Memory B cell (primary cell): ENCODE measurements around the gene SOX13.
"Not testable (repeated sequence)": the region's sequence is repeated elsewhere in the genome, so short reads cannot be mapped to it uniquely, and the experiment has no call there.

Source experiments
- ATAC-seq: fragments of 150-1000 bp; cut with Tn5 transposase; 2 replicates; pipeline ENCODE4 v1.10.0; 2021; ENCODE audit warnings: low read depth, mild to moderate bottlenecking, moderate library complexity
- DNase-seq, 2 donors: peaks; one replicate each; pipeline ENCODE4 v3.0.0; 2022; ENCODE audit warnings: low spot score in 2 of 2
- H3K27ac Mint-ChIP-seq: one replicate; pipeline ENCODE4 v1.8.0; 2022; ENCODE audit warnings: mild to moderate bottlenecking, moderate library complexity, mixed read lengths
- H3K27me3 Mint-ChIP-seq: one replicate; pipeline ENCODE4 v1.8.0; 2022; ENCODE audit warnings: mixed read lengths
- H3K36me3 Mint-ChIP-seq: one replicate; pipeline ENCODE4 v1.8.0; 2022; ENCODE audit warnings: mild to moderate bottlenecking, mixed read lengths
- H3K4me1 Mint-ChIP-seq: one replicate; pipeline ENCODE4 v1.8.0; 2022; ENCODE audit warnings: mixed read lengths
- H3K4me3 Mint-ChIP-seq: one replicate; pipeline ENCODE4 v1.8.0; 2022; ENCODE audit warnings: mild to moderate bottlenecking, moderate library complexity, mixed read lengths
- H3K9me3 Mint-ChIP-seq: one replicate; pipeline ENCODE4 v1.8.0; 2022; ENCODE audit warnings: mixed read lengths

The SOX13 gene

GRCh38 chr1:204045430-204045829 is 27.5 kb upstream of the SOX13 start:
- no peaks in the 10 kb centered on the region for H3K36me3 Mint-ChIP-seq
- H3K9me3 Mint-ChIP-seq = no peaks in the 10 kb centered on the region
- peaks cover 10% of the 10 kb centered on the region for H3K27me3 Mint-ChIP-seq
- ATAC-seq (no peak), DNase-seq (no peak)
- no peak overlapping the region for H3K27ac Mint-ChIP-seq
- no peak overlapping the region for H3K4me3 Mint-ChIP-seq
- no peaks in the 10 kb centered on the region for H3K4me1 Mint-ChIP-seq

- no peak for DNase-seq
- H3K27ac Mint-ChIP-seq = no peak overlapping the region
- no peaks in the 10 kb centered on the region for H3K9me3 Mint-ChIP-seq
- no peak for ATAC-seq
- no peak overlapping the region for H3K4me3 Mint-ChIP-seq
- no peaks in the 10 kb centered on the region for H3K36me3 Mint-ChIP-seq
- no peaks in the 10 kb centered on the region for H3K4me1 Mint-ChIP-seq
- H3K27me3 Mint-ChIP-seq = peaks cover 9% of the 10 kb centered on the region
Measured at GRCh38 chr1:204046346-204046745, 26.6 kb upstream of the SOX13 start.

GRCh38 chr1:204048796-204049195 is 24.1 kb upstream of the SOX13 start:
- not testable (repeated sequence) for H3K4me1 Mint-ChIP-seq

GRCh38 chr1:204051258-204051657 is 21.7 kb upstream of the SOX13 start:
- peaks cover 3% of the 10 kb centered on the region for H3K27me3 Mint-ChIP-seq
- no peaks in the 10 kb centered on the region for H3K4me1 Mint-ChIP-seq
- DNase-seq (no peak), ATAC-seq (no peak)
- no peak overlapping the region for H3K27ac Mint-ChIP-seq
- no peak overlapping the region for H3K4me3 Mint-ChIP-seq
- no peaks in the 10 kb centered on the region for H3K9me3 Mint-ChIP-seq
- no peaks in the 10 kb centered on the region for H3K36me3 Mint-ChIP-seq

More at GRCh38 chr1:204048796-204049195, 24.1 kb upstream of the SOX13 start:
- H3K27ac Mint-ChIP-seq, H3K9me3 Mint-ChIP-seq, H3K27me3 Mint-ChIP-seq, DNase-seq, H3K36me3 Mint-ChIP-seq, ATAC-seq, H3K4me3 Mint-ChIP-seq: not testable (repeated sequence)

GRCh38 chr1:204051718-204052117 is 21.2 kb upstream of the SOX13 start:
- Mint-ChIP-seq H3K27me3 (peaks cover 3% of the 10 kb centered on the region), H3K9me3 (no peaks in the 10 kb centered on the region), H3K36me3 (no peaks in the 10 kb centered on the region), H3K27ac (no peak overlapping the region), H3K4me1 (no peaks in the 10 kb centered on the region), H3K4me3 (no peak overlapping the region)
- no peak for DNase-seq
- ATAC-seq = no peak

GRCh38 chr1:204053893-204054292 is 19.0 kb upstream of the SOX13 start:
- Mint-ChIP-seq H3K36me3 (no peaks in the 10 kb centered on the region), H3K27ac (no peak overlapping the region), H3K9me3 (no peaks in the 10 kb centered on the region), H3K27me3 (peaks cover 7% of the 10 kb centered on the region), H3K4me1 (no peaks in the 10 kb centered on the region), H3K4me3 (no peak overlapping the region)
- no peak for DNase-seq
- ATAC-seq = no peak

GRCh38 chr1:204059970-204060369 is 12.9 kb upstream of the SOX13 start:
- Mint-ChIP-seq H3K4me1 (no peaks in the 10 kb centered on the region), H3K9me3 (no peaks in the 10 kb centered on the region), H3K36me3 (no peaks in the 10 kb centered on the region), H3K4me3 (no peak overlapping the region), H3K27ac (no peak overlapping the region), H3K27me3 (peaks cover 5% of the 10 kb centered on the region)
- no peak for DNase-seq
- no peak for ATAC-seq

GRCh38 chr1:204062106-204062505 is 10.8 kb upstream of the SOX13 start:
- no peak overlapping the region for H3K27ac Mint-ChIP-seq
- no peak for ATAC-seq
- H3K4me3 Mint-ChIP-seq = no peak overlapping the region
- DNase-seq = no peak
- no peaks in the 10 kb centered on the region for H3K36me3 Mint-ChIP-seq
- peaks cover 8% of the 10 kb centered on the region for H3K27me3 Mint-ChIP-seq
- H3K9me3 Mint-ChIP-seq = no peaks in the 10 kb centered on the region
- H3K4me1 Mint-ChIP-seq = no peaks in the 10 kb centered on the region

- H3K4me3 Mint-ChIP-seq = no peak overlapping the region
- peaks cover 16% of the 10 kb centered on the region for H3K27me3 Mint-ChIP-seq
- peaks cover 6% of the 10 kb centered on the region for H3K9me3 Mint-ChIP-seq
- no peak overlapping the region for H3K27ac Mint-ChIP-seq
- H3K36me3 Mint-ChIP-seq = peaks cover 4% of the 10 kb centered on the region
- H3K4me1 Mint-ChIP-seq = no peaks in the 10 kb centered on the region
- DNase-seq (no peak), ATAC-seq (no peak)
Measured at GRCh38 chr1:204065174-204065985, 7.5 kb upstream of the SOX13 start.

GRCh38 chr1:204065986-204066300 is 7.0 kb upstream of the SOX13 start:
- peaks cover 4% of the 10 kb centered on the region for H3K36me3 Mint-ChIP-seq
- ATAC-seq (no peak), DNase-seq (no peak)
- H3K9me3 Mint-ChIP-seq = peaks cover 6% of the 10 kb centered on the region
- H3K27me3 Mint-ChIP-seq = peaks cover 16% of the 10 kb centered on the region
- H3K4me1 Mint-ChIP-seq = no peaks in the 10 kb centered on the region
- H3K4me3 Mint-ChIP-seq = no peak overlapping the region
- H3K27ac Mint-ChIP-seq = no peak overlapping the region

- H3K9me3 Mint-ChIP-seq = peaks cover 6% of the 10 kb centered on the region
- H3K4me1 Mint-ChIP-seq = peaks cover under 1% of the 10 kb centered on the region
- peaks cover 23% of the 10 kb centered on the region for H3K27me3 Mint-ChIP-seq
- no peak for DNase-seq
- ATAC-seq = no peak
- H3K36me3 Mint-ChIP-seq = peaks cover 4% of the 10 kb centered on the region
- H3K4me3 Mint-ChIP-seq = no peak overlapping the region
- H3K27ac Mint-ChIP-seq = no peak overlapping the region
Measured at GRCh38 chr1:204067935-204068334, 5.0 kb upstream of the SOX13 start.

GRCh38 chr1:204069887-204070286 is 3.0 kb upstream of the SOX13 start:
- Mint-ChIP-seq H3K4me3 (no peak overlapping the region), H3K27ac (no peak overlapping the region), H3K36me3 (peaks cover 4% of the 10 kb centered on the region), H3K4me1 (peaks cover 8% of the 10 kb centered on the region), H3K9me3 (peaks cover 6% of the 10 kb centered on the region), H3K27me3 (peaks cover 27% of the 10 kb centered on the region)
- DNase-seq (no peak), ATAC-seq (no peak)

GRCh38 chr1:204070895-204071294 is 2.0 kb upstream of the SOX13 start:
- Mint-ChIP-seq H3K36me3 (peaks cover 4% of the 10 kb centered on the region), H3K27me3 (peaks cover 27% of the 10 kb centered on the region), H3K9me3 (peaks cover 6% of the 10 kb centered on the region), H3K27ac (no peak overlapping the region), H3K4me1 (peaks cover 10% of the 10 kb centered on the region), H3K4me3 (no peak overlapping the region)
- ATAC-seq (no peak), DNase-seq (no peak)

GRCh38 chr1:204073837-204074273 is 940 bp downstream of the SOX13 start:
- Mint-ChIP-seq H3K4me3 (peak overlapping the region; percentile 74), H3K27me3 (peaks cover 26% of the 10 kb centered on the region), H3K4me1 (peaks cover 12% of the 10 kb centered on the region), H3K36me3 (no peaks in the 10 kb centered on the region), H3K27ac (no peak overlapping the region), H3K9me3 (no peaks in the 10 kb centered on the region)
- ATAC-seq (peak; percentile 15), DNase-seq (no peak)
